ENCODE measurements around the gene NADK2.

DNA sequence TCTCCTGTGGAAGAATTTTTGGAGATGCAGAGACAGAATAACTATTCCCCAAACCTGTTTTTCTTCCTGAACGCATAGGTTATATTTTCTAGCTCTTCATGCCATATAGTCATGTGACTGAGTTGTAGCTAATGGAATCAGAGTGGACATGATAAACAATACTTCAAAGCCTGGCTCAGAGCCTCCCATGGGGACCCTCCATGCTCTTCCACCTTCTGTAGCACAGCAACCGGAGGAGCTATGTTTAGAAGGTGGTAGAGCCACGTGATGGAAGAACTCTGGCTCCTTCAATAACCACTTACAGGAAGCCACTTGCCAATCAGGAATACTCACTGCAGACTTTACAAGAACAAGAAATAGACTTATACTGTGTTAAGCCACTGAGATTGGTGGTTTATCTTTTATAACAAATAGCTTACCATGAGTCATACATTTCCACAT is 39.2 kb downstream of the NADK2 start:
- TF ChIP-seq, protein P1, sequence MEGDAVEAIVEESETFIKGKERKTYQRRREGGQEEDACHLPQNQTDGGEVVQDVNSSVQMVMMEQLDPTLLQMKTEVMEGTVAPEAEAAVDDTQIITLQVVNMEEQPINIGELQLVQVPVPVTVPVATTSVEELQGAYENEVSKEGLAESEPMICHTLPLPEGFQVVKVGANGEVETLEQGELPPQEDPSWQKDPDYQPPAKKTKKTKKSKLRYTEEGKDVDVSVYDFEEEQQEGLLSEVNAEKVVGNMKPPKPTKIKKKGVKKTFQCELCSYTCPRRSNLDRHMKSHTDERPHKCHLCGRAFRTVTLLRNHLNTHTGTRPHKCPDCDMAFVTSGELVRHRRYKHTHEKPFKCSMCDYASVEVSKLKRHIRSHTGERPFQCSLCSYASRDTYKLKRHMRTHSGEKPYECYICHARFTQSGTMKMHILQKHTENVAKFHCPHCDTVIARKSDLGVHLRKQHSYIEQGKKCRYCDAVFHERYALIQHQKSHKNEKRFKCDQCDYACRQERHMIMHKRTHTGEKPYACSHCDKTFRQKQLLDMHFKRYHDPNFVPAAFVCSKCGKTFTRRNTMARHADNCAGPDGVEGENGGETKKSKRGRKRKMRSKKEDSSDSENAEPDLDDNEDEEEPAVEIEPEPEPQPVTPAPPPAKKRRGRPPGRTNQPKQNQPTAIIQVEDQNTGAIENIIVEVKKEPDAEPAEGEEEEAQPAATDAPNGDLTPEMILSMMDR (IDR thresholded peaks at IDR 0.05), result no peak
- no peak for TF ChIP-seq POLR2AphosphoS5 (IDR thresholded peaks at IDR 0.05)
- no peak for TF ChIP-seq POLR2A (IDR thresholded peaks at IDR 0.05)
